Neural crest cell (in vitro differentiated cells): ENCODE measurements around the gene OCIAD1. TPM values are rescaled to one million over a fixed set of nuclear protein-coding genes. Genes with fewer than 3 reads are reported as not detected.

Experiments used
- DNase-seq: peaks from one replicate; pipeline ENCODE4 v3.0.0; 2021; ENCODE audit warnings: low read depth, mixed read lengths, low spot score
- H3K27ac Mint-ChIP-seq: one replicate; pipeline ENCODE4 v1.8.0; 2021; ENCODE audit warnings: mild to moderate bottlenecking, mixed read lengths; ENCODE audit not compliant: unreplicated experiment
- H3K27me3 Mint-ChIP-seq: 2 replicates; pipeline ENCODE4 v1.8.0; 2021; ENCODE audit warnings: low read depth, mild to moderate bottlenecking, mixed read lengths
- H3K36me3 Mint-ChIP-seq: 2 replicates; pipeline ENCODE4 v1.8.0; 2021; ENCODE audit warnings: low read depth, mild to moderate bottlenecking, mixed read lengths
- H3K4me1 Mint-ChIP-seq: 2 replicates; pipeline ENCODE4 v1.8.0; 2021; ENCODE audit warnings: mixed read lengths
- H3K4me3 Mint-ChIP-seq: one replicate; pipeline ENCODE4 v1.8.0; 2021; ENCODE audit warnings: mild to moderate bottlenecking, mixed read lengths
- H3K9me3 Mint-ChIP-seq: 2 replicates; pipeline ENCODE4 v1.8.0; 2021; ENCODE audit warnings: mixed read lengths
- total RNA-seq: library from RNA; stranded (reverse); gene quantifications from 2 replicates; pipeline ENCODE4 v1.2.1, GENCODE V29; 2021
- TF ChIP-seq, protein P1 (sequence below): fragments of 200-600 bp; sonication (generic); conservative IDR thresholded peaks from 2 replicates; pipeline ENCODE4 v1.5.0; 2021; ENCODE audit warnings: antibody characterized with exemption, mild to moderate bottlenecking

OCIAD1 gene
- total RNA-seq, 1 donor from 2014 or later = 129 TPM

- TF ChIP-seq, protein P1, sequence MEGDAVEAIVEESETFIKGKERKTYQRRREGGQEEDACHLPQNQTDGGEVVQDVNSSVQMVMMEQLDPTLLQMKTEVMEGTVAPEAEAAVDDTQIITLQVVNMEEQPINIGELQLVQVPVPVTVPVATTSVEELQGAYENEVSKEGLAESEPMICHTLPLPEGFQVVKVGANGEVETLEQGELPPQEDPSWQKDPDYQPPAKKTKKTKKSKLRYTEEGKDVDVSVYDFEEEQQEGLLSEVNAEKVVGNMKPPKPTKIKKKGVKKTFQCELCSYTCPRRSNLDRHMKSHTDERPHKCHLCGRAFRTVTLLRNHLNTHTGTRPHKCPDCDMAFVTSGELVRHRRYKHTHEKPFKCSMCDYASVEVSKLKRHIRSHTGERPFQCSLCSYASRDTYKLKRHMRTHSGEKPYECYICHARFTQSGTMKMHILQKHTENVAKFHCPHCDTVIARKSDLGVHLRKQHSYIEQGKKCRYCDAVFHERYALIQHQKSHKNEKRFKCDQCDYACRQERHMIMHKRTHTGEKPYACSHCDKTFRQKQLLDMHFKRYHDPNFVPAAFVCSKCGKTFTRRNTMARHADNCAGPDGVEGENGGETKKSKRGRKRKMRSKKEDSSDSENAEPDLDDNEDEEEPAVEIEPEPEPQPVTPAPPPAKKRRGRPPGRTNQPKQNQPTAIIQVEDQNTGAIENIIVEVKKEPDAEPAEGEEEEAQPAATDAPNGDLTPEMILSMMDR = no peak
- Mint-ChIP-seq H3K36me3 (peaks cover 11% of the 10 kb centered on the region), H3K27me3 (no peaks in the 10 kb centered on the region), H3K27ac (no peak overlapping the region), H3K4me1 (peaks cover 14% of the 10 kb centered on the region), H3K9me3 (no peaks in the 10 kb centered on the region), H3K4me3 (no peak overlapping the region)
- DNase-seq = no peak
These were observed 68.5 kb downstream of the OCIAD1 start for GRCh38 chr4:48899432-48899749.

- peaks cover 11% of the 10 kb centered on the region for H3K36me3 Mint-ChIP-seq
- H3K4me1 Mint-ChIP-seq = peaks cover 16% of the 10 kb centered on the region
- no peaks in the 10 kb centered on the region for H3K9me3 Mint-ChIP-seq
- no peaks in the 10 kb centered on the region for H3K27me3 Mint-ChIP-seq
- no peak overlapping the region for H3K27ac Mint-ChIP-seq
- DNase-seq = no peak
- H3K4me3 Mint-ChIP-seq = no peak overlapping the region
- TF ChIP-seq, protein P1 = no peak
These were observed 69.1 kb downstream of the OCIAD1 start for GRCh38 chr4:48899950-48900349.

GRCh38 chr4:48901196-48901595 is 70.3 kb downstream of the OCIAD1 start:
- TF ChIP-seq, protein P1 = no peak
- Mint-ChIP-seq H3K4me3 (no peak overlapping the region), H3K4me1 (peaks cover 26% of the 10 kb centered on the region), H3K27ac (no peak overlapping the region), H3K27me3 (no peaks in the 10 kb centered on the region), H3K9me3 (no peaks in the 10 kb centered on the region), H3K36me3 (peaks cover 7% of the 10 kb centered on the region)
- no peak for DNase-seq

GRCh38 chr4:48902266-48902665 is 71.4 kb downstream of the OCIAD1 start:
- H3K27me3 Mint-ChIP-seq = no peaks in the 10 kb centered on the region
- H3K27ac Mint-ChIP-seq = no peak overlapping the region
- H3K36me3 Mint-ChIP-seq = peaks cover 4% of the 10 kb centered on the region
- peaks cover 32% of the 10 kb centered on the region for H3K4me1 Mint-ChIP-seq
- H3K4me3 Mint-ChIP-seq = no peak overlapping the region
- TF ChIP-seq, protein P1 = no peak
- DNase-seq = no peak
- H3K9me3 Mint-ChIP-seq = no peaks in the 10 kb centered on the region

GRCh38 chr4:48904101-48904500 is 73.2 kb downstream of the OCIAD1 start:
- Mint-ChIP-seq H3K36me3 (peaks cover 2% of the 10 kb centered on the region), H3K27ac (no peak overlapping the region), H3K9me3 (no peaks in the 10 kb centered on the region), H3K27me3 (no peaks in the 10 kb centered on the region), H3K4me1 (peaks cover 30% of the 10 kb centered on the region), H3K4me3 (no peak overlapping the region)
- TF ChIP-seq, protein P1 = no peak
- no peak for DNase-seq

DNA sequence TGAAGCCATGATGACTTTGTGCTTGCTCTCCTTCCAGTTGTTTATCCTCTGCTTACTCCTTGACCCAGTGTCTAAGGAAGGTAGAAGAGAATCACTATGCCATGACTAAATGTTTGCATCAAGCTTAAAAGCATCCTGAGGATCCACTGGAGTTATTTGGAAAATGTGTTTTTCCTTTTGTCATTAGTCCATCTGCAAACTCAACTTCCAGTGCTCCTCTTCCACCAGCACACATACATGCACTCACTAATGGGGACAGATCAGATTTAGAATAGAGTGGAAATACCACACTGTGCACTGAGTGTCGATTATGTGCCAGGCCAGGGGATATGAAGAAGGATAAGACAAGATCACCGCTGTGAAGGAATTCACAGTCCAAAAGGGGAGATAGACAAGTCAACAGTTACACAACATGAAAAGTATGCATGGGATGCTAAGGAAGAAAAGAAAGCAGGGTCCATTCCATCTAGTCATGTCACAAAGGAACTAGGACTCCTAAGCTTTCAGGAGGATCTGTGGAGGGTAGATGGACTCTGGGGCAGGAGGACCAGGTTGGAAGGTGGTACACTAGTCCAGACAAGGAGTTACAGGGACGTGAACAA is 73.8 kb downstream of the OCIAD1 start:
- TF ChIP-seq, protein P1 = no peak
- H3K27ac Mint-ChIP-seq = no peak overlapping the region
- peak overlapping the region; percentile 63 for H3K4me3 Mint-ChIP-seq
- peaks cover 2% of the 10 kb centered on the region for H3K36me3 Mint-ChIP-seq
- H3K4me1 Mint-ChIP-seq = peaks cover 26% of the 10 kb centered on the region
- H3K9me3 Mint-ChIP-seq = no peaks in the 10 kb centered on the region
- no peak for DNase-seq
- H3K27me3 Mint-ChIP-seq = no peaks in the 10 kb centered on the region
